ENCODE results near the gene CLNK. TPM values are rescaled to one million over a fixed set of nuclear protein-coding genes. Genes with fewer than 3 reads are reported as not detected.

Gene CLNK
- total RNA-seq, 1 donor from 2014 or later = not detected

DNA sequence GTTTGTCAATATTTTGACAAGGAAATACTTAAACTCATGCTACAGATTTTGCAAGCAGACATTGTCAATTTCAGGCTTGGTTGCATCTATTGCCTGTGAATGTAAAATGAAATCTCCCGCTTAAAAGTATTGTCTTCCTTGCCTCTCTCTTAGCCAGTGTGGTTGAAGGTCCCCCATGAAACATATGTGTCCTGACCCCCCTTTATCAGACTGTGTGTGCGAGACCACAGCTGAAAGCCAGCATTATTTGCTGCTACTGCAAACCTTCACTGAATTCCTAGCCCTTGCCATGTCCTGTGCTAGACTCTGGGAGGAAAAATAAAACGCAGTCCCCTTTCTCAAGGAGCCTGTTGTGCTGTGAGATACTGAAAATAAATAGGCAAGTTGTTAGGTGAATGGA, 16.6 kb upstream of the CLNK start:
- H3K36me3 ChIP-seq = no peaks in the 10 kb centered on the region
- H3K27me3 ChIP-seq = no peaks in the 10 kb centered on the region
- no peak for TF ChIP-seq CTCF (IDR thresholded peaks at IDR 0.05)
- H3K4me3 ChIP-seq = no peak overlapping the region
- no peaks in the 10 kb centered on the region for H3K9me3 ChIP-seq
- H3K4me1 ChIP-seq = peaks cover 0 to 12% of the 10 kb centered on the region in 2 donors
- H3K27ac ChIP-seq = no peak overlapping the region
- DNase-seq (ENCODE audit: low spot score in 2 of 2) = no peak
- intact Hi-C loops (cut with DNase I) = no loop called here

GRCh38 chr4:10698172-10698571, 13.6 kb upstream of the CLNK start:
- no peak for TF ChIP-seq CTCF (IDR thresholded peaks at IDR 0.05)
- no peaks in the 10 kb centered on the region for H3K4me1 ChIP-seq
- no peak for DNase-seq (ENCODE audit: low spot score in 2 of 2)
- H3K4me3 ChIP-seq = no peak overlapping the region
- intact Hi-C loops (cut with DNase I) = no loop called here
- H3K27me3 ChIP-seq = no peaks in the 10 kb centered on the region
- no peak overlapping the region for H3K27ac ChIP-seq
- H3K9me3 ChIP-seq = no peaks in the 10 kb centered on the region
- H3K36me3 ChIP-seq = no peaks in the 10 kb centered on the region

DNA sequence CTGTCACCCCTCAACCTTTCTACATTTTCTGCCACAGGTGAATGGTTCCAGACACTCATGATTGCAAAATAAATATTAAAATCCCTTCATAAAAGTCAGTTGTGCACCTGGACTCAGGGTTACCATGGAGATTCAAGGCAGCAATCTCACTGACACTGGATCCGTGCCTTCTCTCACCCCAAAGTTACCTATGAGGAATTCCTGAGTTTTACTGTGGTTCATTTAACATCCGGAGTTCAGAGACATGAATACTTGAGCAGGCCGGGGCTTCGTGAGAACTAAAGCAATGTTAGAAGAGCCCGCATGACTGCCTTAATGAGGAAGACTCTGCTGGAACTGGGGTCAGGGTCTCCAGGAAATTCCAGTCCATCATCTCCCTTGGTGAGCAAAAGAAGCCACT, 12.5 kb upstream of the CLNK start:
- Histone ChIP-seq H3K9me3 (no peaks in the 10 kb centered on the region), H3K27me3 (no peaks in the 10 kb centered on the region), H3K4me3 (no peak overlapping the region), H3K36me3 (no peaks in the 10 kb centered on the region), H3K4me1 (peaks cover 0 to 2% of the 10 kb centered on the region in 2 donors), H3K27ac (no peak overlapping the region)
- intact Hi-C loops (cut with DNase I) = no loop called here
- no peak for TF ChIP-seq CTCF (IDR thresholded peaks at IDR 0.05)
- no peak for DNase-seq (ENCODE audit: low spot score in 2 of 2)

DNA sequence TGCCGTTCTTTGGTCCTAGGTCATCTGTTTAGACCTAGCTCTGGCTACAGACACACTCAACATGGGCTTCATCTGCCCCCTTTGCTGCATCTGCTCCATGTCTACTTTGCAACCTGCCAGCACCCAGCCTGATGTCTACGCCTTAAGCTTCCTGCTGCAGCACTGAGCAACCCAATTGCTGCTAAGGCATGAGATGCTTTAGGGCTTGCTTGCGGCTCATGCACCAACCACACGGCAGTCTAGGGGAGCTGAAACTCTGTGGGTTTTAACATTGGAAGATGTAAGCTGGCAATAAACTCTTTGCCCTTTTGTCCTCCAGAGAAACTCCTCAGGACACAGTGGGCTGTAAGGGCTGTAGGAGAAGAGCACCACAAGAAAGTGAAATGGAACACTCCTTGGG, 11.7 kb upstream of the CLNK start:
- no peak overlapping the region for H3K27ac ChIP-seq
- H3K4me1 ChIP-seq = peaks cover 0 to 2% of the 10 kb centered on the region in 2 donors
- TF ChIP-seq CTCF (IDR thresholded peaks at IDR 0.05) = no peak
- no peak for DNase-seq (ENCODE audit: low spot score in 2 of 2)
- no peaks in the 10 kb centered on the region for H3K27me3 ChIP-seq
- no peaks in the 10 kb centered on the region for H3K9me3 ChIP-seq
- intact Hi-C loops (cut with DNase I) = no loop called here
- no peak overlapping the region for H3K4me3 ChIP-seq
- no peaks in the 10 kb centered on the region for H3K36me3 ChIP-seq

DNA sequence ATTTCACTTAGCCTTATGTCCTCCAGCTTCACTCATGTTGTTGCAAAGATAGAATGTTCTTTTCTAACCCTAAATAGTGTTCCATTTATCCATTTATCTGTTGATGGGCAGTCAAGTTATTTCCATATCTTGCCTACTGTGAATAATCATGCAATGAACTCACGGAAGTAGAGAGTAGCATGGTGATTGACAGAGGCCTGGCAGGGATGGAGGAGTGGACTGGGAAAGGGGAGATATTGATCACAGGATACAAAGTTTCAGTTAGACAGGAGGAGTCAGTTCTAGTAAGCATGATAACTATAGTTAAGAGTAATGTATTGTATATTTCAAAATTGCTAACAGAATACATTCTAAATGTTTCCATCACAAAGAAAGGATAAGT, 10.3 kb upstream of the CLNK start:
- Histone ChIP-seq H3K9me3 (no peaks in the 10 kb centered on the region), H3K4me1 (peaks cover 0 to 2% of the 10 kb centered on the region in 2 donors), H3K4me3 (no peak overlapping the region), H3K27me3 (no peaks in the 10 kb centered on the region), H3K27ac (no peak overlapping the region), H3K36me3 (no peaks in the 10 kb centered on the region)
- no peak for TF ChIP-seq CTCF (IDR thresholded peaks at IDR 0.05)
- intact Hi-C loops (cut with DNase I) = no loop called here
- DNase-seq (ENCODE audit: low spot score in 2 of 2) = no peak

DNA sequence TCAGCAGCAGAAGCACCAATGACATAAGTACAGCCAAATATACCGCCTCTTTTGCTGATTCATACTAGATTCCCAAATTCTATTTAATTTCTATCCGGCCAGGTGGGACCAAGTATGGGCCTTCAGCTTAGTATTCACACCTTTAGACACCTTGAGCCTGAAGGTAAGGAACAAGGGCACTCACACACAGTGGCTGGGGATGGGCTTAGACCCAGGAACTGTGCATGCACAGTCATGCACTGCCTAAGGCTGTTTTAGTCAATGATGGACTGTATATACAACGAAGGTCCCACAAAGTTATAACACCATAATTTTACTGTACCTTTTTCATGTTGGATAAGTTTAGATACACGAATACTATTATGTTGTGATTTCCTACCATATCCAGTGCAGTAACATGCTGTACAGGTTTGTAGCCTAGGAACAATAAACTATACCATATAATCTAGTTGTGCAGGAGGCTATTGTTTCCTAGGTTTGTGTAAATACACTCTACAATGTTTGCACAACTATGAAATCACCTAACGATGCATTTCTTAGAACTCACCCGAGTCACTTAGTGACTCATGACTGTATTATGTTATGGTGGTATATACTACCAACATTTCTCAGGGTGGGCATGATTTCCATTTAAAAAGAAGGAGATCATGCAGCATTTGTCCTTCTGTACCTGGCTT, 9.7 kb upstream of the CLNK start:
- Histone ChIP-seq H3K9me3 (no peaks in the 10 kb centered on the region), H3K36me3 (no peaks in the 10 kb centered on the region), H3K27me3 (no peaks in the 10 kb centered on the region), H3K4me3 (no peak overlapping the region), H3K27ac (no peak overlapping the region), H3K4me1 (peaks cover 0 to 2% of the 10 kb centered on the region in 2 donors)
- intact Hi-C loops (cut with DNase I) = no loop called here
- no peak for DNase-seq (ENCODE audit: low spot score in 2 of 2)
- no peak for TF ChIP-seq CTCF (IDR thresholded peaks at IDR 0.05)
